B cell (primary cell): Measurements from ENCODE around the gene MDP1.

Experiments
- CTCF ChIP-seq: fragments of 200-600 bp; IDR thresholded peaks from one replicate; pipeline ENCODE4 v1.8.0; 2022; ENCODE audit warnings: antibody characterized with exemption, mild to moderate bottlenecking
- EZH2 ChIP-seq: IDR thresholded peaks from 2 replicates; pipeline ENCODE4 v1.6.1; 2012; ENCODE audit warnings: borderline replicate concordance, low read depth, mild to moderate bottlenecking, moderate library complexity, low read length; ENCODE audit not compliant: insufficient read depth, poor library complexity, severe bottlenecking

- TF ChIP-seq EZH2: no peak
- TF ChIP-seq CTCF: no peak
Measured at GRCh38 chr14:24211311-24211710, 4.6 kb downstream of the MDP1 start.
